Activated B cell treated with CpG ODN at 0.5 μM for 24 hours (primary cell): ENCODE results near the gene MATK. TPM values are rescaled to one million over a fixed set of nuclear protein-coding genes. Genes with fewer than 3 reads are reported as not detected.

Experiments
- ATAC-seq: fragments of 200-7000 bp; cut with Tn5 transposase; one replicate; pipeline ENCODE4 v1.10.0; 2021; ENCODE audit warnings: low read depth, mild to moderate bottlenecking, moderate library complexity
- CTCF ChIA-PET: fragments of 350-600 bp; sonication (Branson Sonifier 250); formaldehyde crosslinking; loops from one replicate; lab custom pipeline; 2021; ENCODE audit warnings: antibody characterized with exemption; lab: Charles Lee
- POLR2A ChIA-PET: fragments of 350-600 bp; sonication (Branson Sonifier 250); formaldehyde crosslinking; loops from one replicate; lab custom pipeline; 2021; ENCODE audit warnings: antibody characterized with exemption; lab: Charles Lee
- DNase-seq: peaks from one replicate; pipeline ENCODE4 v3.0.0; 2022
- H3K27ac Mint-ChIP-seq: one replicate; pipeline ENCODE4 v1.8.0; 2020; ENCODE audit warnings: mixed read lengths
- H3K27me3 Mint-ChIP-seq: one replicate; pipeline ENCODE4 v1.8.0; 2021; ENCODE audit warnings: mixed read lengths
- H3K36me3 Mint-ChIP-seq: one replicate; pipeline ENCODE4 v1.8.0; 2021; ENCODE audit warnings: low read depth, mixed read lengths
- H3K4me1 Mint-ChIP-seq: one replicate; pipeline ENCODE4 v1.8.0; 2021; ENCODE audit warnings: mixed read lengths
- H3K4me3 Mint-ChIP-seq: one replicate; pipeline ENCODE4 v1.8.0; 2020; ENCODE audit warnings: mild to moderate bottlenecking, mixed read lengths
- H3K9me3 Mint-ChIP-seq: one replicate; pipeline ENCODE4 v1.8.0; 2020; ENCODE audit warnings: mixed read lengths
- CTCF ChIP-seq: fragments of 200-600 bp; IDR thresholded peaks from one replicate; pipeline ENCODE4 v1.8.0; 2022; ENCODE audit warnings: antibody characterized with exemption, mild to moderate bottlenecking
- intact Hi-C: fragments of 100-400 bp; cut with micrococcal nuclease; formaldehyde crosslinking; loops from one replicate; pipeline ENCODE4 v1.15.1; 2024
- total RNA-seq: library from RNA; stranded (reverse); gene quantifications from 2 replicates; pipeline ENCODE4 v1.2.3, GENCODE V29; 2022

The MATK gene
- total RNA-seq, 1 donor from 2014 or later, result 4.8 TPM

- intact Hi-C loops, result no loop called here
- TF ChIP-seq CTCF, result no peak
- POLR2A ChIA-PET, result no interaction called here
- no peaks in the 10 kb centered on the region for H3K4me1 Mint-ChIP-seq
- ATAC-seq (no peak), DNase-seq (no peak)
- H3K4me3 Mint-ChIP-seq, result no peak overlapping the region
- CTCF ChIA-PET, result no interaction called here
- peaks cover 3% of the 10 kb centered on the region for H3K36me3 Mint-ChIP-seq
- H3K9me3 Mint-ChIP-seq, result peaks cover 4% of the 10 kb centered on the region
- no peak overlapping the region for H3K27ac Mint-ChIP-seq
- no peaks in the 10 kb centered on the region for H3K27me3 Mint-ChIP-seq
Observed at GRCh38 chr19:3776479-3777040, 9.6 kb downstream of the MATK start.

DNA sequence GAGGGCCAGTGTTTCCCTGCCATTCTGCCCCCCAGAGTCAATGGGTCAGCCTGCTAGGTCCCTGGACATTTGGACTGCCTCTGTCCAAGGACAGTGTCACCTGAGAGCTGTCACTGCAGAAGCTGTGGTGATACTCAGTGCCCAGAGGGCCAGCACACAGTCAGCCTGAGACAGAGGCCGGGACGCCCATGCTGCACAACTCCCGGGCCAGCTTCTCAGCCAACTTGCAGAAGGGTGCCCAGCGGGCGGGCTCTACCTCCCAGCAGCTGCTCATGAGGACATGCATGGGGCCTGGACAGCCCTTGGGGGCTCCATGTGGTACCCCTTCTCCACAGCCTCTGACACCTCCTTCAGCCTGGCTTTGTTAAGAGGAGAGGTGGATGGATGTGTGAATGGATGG lies 10.3 kb downstream of the MATK start:
- peaks cover 4% of the 10 kb centered on the region for H3K36me3 Mint-ChIP-seq
- H3K27ac Mint-ChIP-seq, result no peak overlapping the region
- no peaks in the 10 kb centered on the region for H3K4me1 Mint-ChIP-seq
- ChIA-PET CTCF (no interaction called here), POLR2A (no interaction called here)
- TF ChIP-seq CTCF, result no peak
- ATAC-seq (no peak), DNase-seq (no peak)
- no peaks in the 10 kb centered on the region for H3K27me3 Mint-ChIP-seq
- intact Hi-C loops, result no loop called here
- H3K4me3 Mint-ChIP-seq, result no peak overlapping the region
- no peaks in the 10 kb centered on the region for H3K9me3 Mint-ChIP-seq

DNA sequence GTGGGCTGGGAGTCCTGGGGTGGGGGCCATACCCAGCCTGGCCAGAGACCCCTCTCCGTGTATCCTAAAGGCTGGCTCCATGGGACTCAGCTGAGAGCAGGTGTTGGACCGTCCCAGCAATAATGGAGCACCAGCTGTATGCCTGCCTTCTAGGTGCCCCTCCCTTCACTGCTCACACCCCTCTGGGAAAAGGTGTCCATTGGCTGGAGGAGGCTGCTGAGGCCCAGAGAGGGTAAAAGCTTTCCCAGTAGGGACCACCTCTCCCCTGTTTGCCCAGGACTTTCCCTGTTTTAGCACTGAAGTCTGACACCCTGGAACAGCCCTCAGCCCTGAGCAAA lies 10.8 kb downstream of the MATK start:
- TF ChIP-seq CTCF, result no peak
- Mint-ChIP-seq H3K4me1 (no peaks in the 10 kb centered on the region), H3K36me3 (peaks cover 4% of the 10 kb centered on the region), H3K9me3 (no peaks in the 10 kb centered on the region), H3K27ac (no peak overlapping the region), H3K4me3 (no peak overlapping the region), H3K27me3 (no peaks in the 10 kb centered on the region)
- ChIA-PET CTCF (no interaction called here), POLR2A (interaction anchor here (1.2 kb wide), 1 partner anchor 13 kb away, joined by 3 read pairs; the partner anchor contains the start of gene MRPL54)
- intact Hi-C loops, result no loop called here
- no peak for DNase-seq
- no peak for ATAC-seq

- no peak for ATAC-seq
- POLR2A ChIA-PET, result interaction anchor here (1.2 kb wide), 1 partner anchor 12 kb away, joined by 3 read pairs; the partner anchor contains the start of gene MRPL54
Observed at GRCh38 chr19:3774621-3775373, 11.4 kb downstream of the MATK start.

More at GRCh38 chr19:3774621-3775373, 11.4 kb downstream of the MATK start:
- no peaks in the 10 kb centered on the region for H3K27me3 Mint-ChIP-seq
- intact Hi-C loops, result no loop called here
- H3K36me3 Mint-ChIP-seq, result peaks cover 7% of the 10 kb centered on the region
- no peaks in the 10 kb centered on the region for H3K4me1 Mint-ChIP-seq
- CTCF ChIA-PET, result no interaction called here
- H3K27ac Mint-ChIP-seq, result no peak overlapping the region
- no peak for TF ChIP-seq CTCF
- no peak for DNase-seq
- no peaks in the 10 kb centered on the region for H3K9me3 Mint-ChIP-seq
- H3K4me3 Mint-ChIP-seq, result no peak overlapping the region
